Suppressor macrophage (primary cell): ENCODE measurements around the gene PIK3R2.

Experiments used
- DNase-seq, 4 experiments: peaks; one replicate each; pipeline ENCODE4 v3.0.0-alpha.2; 2020 to 2022

The PIK3R2 gene

DNA sequence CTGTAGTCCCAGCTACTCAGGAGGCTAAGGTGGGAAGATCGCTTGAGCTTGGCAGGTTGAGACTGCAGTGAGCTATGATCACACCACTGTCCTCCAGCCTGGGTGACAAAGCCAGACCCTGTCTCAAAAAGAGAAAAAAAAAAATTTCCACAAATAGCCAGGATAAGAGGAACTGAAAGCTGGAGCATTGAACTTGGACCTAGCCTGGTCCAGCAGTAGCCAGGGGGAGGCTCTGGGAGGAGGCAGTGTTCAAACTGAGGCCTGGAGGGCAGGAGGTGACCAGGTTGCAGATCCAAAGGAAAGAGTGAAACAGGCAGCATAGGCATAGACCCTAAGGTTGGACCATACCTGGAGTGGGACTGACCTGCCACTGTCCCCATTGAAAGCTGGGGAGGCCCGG is 26.9 kb upstream of the PIK3R2 start:
- peak in 3 of 4 experiments; percentile 58 to 62 (median 58) for DNase-seq

DNA sequence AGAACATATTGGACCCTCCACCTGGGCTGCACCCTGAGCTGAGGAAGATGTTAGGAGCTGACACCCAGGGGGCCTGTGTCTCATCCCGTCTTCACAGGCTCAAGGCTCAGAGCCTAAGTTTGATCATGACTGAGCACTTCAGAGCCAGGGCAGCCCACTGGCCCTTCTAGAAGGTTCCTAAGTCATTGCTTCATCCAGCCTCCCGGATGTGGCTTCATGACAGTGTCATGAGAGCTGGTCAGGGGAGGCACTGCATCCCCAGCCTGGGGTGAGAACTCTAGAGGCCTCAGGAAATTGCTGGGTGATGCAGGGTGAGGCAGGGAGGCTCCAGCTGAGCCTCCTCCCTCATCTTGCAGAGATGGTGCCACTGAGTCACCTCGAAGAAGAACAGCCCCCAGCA is 24.9 kb upstream of the PIK3R2 start:
- peak; percentile 48 to 73 (median 68) for DNase-seq

DNA sequence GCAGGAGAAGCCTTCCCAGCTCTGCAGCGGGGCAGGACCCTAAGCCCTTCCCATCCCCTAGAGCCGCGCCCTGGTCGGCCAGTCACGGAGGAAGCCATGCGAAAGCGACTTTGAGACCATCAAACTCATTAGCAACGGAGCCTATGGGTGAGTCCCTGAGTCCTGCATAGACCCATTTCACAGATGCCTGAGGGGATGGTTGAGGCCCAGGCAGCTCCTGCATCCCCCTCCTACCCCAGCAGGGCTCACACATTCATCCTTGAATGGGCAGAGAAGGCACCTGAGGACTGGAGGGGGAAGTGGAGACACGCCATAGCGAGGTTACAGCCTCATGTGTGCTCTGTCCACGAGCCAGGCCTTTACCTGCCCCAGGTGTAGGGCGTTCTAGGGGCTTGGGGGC is 24.2 kb upstream of the PIK3R2 start:
- DNase-seq: no peak

GRCh38 chr19:18130523-18131242 is 22.3 kb upstream of the PIK3R2 start:
- DNase-seq: no peak

GRCh38 chr19:18131841-18132596 is 20.9 kb upstream of the PIK3R2 start:
- DNase-seq: no peak

GRCh38 chr19:18135712-18136584 is 17.0 kb upstream of the PIK3R2 start:
- no peak for DNase-seq

DNA sequence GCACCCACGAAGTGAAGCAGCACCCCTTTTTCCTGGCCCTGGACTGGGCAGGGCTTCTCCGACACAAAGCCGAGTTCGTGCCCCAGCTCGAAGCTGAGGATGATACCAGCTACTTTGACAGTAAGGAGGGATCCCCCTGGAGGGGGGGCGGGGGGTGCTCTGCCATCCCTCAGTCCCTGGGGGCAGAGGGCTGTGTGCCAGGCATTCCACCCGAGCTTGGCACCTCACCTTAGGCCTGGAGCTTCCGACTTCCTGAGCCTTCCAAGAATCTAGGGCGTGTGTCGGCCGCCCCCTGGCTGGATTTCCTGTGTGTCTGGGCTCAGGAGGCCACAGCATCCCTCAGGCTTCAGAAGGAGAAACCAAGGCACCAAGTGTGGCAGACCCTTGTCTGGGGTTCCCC is 15.7 kb upstream of the PIK3R2 start:
- DNase-seq: no peak

DNA sequence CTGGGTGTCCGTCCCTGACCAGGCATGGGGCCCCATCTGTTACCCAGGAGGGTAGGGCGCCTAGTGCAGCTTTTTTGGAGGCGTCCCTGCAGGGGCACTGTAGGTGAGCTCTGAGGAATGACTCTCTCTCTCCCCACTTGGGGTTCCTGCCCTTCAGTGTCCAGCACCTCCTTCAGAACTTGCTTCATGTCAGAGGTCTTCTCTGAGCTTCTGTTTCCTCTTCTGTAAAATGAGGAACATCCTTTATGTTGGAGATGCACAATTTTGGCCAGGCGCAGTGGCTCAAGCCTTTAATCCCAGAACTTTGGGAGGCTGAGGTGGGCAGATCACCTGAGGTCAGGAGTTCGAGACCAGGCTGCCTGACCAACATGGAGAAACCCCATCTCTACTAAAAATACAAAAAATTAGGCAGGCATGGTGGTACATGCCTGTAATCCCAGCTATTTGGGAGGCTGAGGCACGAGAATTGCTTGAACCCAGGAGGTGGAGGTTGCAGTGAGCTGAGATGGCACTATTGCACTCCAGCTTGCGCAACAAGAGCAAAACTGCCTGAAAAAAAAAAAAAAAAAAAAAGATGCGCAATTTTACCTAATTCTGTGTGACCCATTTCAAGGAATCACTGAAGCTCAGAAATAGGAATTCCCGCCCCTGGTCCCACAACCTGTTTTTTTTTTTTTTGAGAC is 15.2 kb upstream of the PIK3R2 start:
- DNase-seq: peak; percentile 25 to 68 (median 60)

- DNase-seq: no peak
Measured at GRCh38 chr19:18140473-18140872, 12.5 kb upstream of the PIK3R2 start.

- peak in 2 of 4 experiments; percentile 34 to 41 for DNase-seq
Measured at GRCh38 chr19:18141031-18141430, 11.9 kb upstream of the PIK3R2 start.

GRCh38 chr19:18143902-18144301 is 9.1 kb upstream of the PIK3R2 start:
- DNase-seq: no peak

GRCh38 chr19:18144361-18144760 is 8.6 kb upstream of the PIK3R2 start:
- DNase-seq: no peak

DNA sequence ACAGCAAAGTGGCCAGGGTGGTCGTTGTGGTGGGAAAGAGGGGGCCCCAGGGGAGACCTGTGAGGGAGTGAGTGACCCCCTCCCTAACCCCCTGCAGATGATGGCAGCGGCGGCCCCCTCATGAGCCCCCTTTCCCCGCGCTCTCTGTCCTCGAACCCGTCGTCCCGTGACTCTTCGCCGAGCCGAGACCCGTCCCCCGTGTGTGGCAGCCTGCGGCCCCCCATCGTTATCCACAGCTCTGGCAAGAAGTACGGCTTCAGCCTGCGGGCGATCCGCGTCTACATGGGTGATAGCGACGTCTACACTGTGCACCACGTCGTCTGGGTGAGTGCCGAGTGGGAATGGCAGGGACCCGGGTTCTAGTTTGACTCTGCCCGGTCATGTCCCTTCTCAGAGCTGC is 8.1 kb upstream of the PIK3R2 start:
- no peak for DNase-seq

DNA sequence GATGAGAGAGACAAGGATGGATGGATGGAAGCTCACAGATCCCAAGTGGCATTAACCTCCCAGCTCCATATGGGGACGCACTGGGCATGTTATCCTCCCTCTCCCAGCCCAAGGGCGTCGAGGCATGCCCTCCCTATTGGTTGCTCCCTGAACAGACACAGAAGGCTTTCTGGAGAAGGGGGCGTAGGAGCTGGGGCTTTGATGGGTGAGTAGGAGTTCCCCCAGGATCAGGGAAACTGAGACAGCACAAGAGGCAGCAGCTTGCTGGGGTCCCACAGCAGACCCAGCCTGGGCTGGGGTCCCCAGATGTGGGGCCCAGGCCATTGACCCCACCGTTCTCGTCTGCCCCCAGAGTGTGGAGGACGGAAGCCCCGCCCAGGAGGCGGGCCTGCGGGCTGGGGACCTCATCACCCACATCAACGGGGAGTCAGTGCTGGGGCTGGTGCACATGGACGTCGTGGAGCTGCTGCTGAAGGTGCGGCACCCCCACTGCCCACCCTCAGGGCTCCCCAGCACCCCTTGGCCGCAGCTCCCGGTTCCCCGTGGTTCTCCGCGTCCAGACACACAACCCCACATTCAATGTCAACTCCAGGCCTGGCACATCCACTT is 7.5 kb upstream of the PIK3R2 start:
- no peak for DNase-seq

GRCh38 chr19:18147396-18147795 is 5.6 kb upstream of the PIK3R2 start:
- no peak for DNase-seq

GRCh38 chr19:18149596-18149975 is 3.4 kb upstream of the PIK3R2 start:
- DNase-seq: no peak

GRCh38 chr19:18150776-18151624 is 2.0 kb upstream of the PIK3R2 start:
- DNase-seq: no peak

- peak; percentile 100 for DNase-seq
Measured at GRCh38 chr19:18152442-18152816, 534 bp upstream of the PIK3R2 start.

DNA sequence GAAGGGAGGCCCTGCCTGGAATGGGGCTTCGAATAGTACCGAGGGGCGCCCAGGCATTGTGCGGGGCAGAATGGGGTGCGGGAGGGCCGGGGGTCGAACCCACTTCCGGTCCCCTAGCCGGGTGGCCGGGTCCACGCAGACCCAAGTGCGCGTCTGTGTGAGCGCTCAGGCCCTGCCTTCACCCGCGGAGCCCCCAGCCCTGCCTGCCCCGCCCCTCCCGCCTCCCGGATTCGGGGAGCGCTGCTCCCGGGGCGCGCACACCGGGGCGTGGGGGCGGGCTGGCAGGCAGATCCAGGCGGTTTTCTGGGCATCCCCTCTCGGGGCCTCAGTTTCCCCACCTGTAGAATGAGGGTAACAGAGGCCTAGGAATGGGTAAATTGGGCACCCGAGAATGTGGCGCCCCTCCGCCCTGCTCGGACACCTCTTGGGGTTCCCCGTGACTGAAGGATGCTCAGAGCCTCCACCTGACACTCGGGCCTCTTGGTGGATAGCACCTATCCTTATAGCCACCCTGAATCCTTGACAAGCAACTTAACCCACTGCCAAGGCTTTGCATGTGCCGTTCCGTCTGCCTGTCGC is 682 bp downstream of the PIK3R2 start:
- DNase-seq: no peak
